Chondrocyte (in vitro differentiated cells): ENCODE measurements around the gene NRXN3. TPM values are rescaled to one million over a fixed set of nuclear protein-coding genes. Genes with fewer than 3 reads are reported as not detected.

ENCODE experiments used
- DNase-seq: peaks from one replicate; pipeline ENCODE4 v3.0.0; 2021; ENCODE audit warnings: mixed read lengths, low spot score
- H3K27ac Mint-ChIP-seq: one replicate; pipeline ENCODE4 v1.8.0; 2021; ENCODE audit warnings: mild to moderate bottlenecking, moderate library complexity, mixed read lengths; ENCODE audit not compliant: unreplicated experiment
- H3K27me3 Mint-ChIP-seq: 2 replicates; pipeline ENCODE4 v1.8.0; 2021; ENCODE audit warnings: low read depth, mixed read lengths
- H3K36me3 Mint-ChIP-seq: 2 replicates; pipeline ENCODE4 v1.8.0; 2021; ENCODE audit warnings: low read depth, mixed read lengths
- H3K4me1 Mint-ChIP-seq: 2 replicates; pipeline ENCODE4 v1.8.0; 2021; ENCODE audit warnings: low read depth, mild to moderate bottlenecking, mixed read lengths
- H3K4me3 Mint-ChIP-seq: one replicate; pipeline ENCODE4 v1.8.0; 2021; ENCODE audit warnings: mild to moderate bottlenecking, moderate library complexity, mixed read lengths; ENCODE audit not compliant: unreplicated experiment
- H3K9me3 Mint-ChIP-seq: 2 replicates; pipeline ENCODE4 v1.8.0; 2021; ENCODE audit warnings: low read depth, mixed read lengths
- total RNA-seq: library from RNA; stranded (reverse); gene quantifications from 3 replicates; pipeline ENCODE4 v1.2.1, GENCODE V29; 2021
- TF ChIP-seq, protein P1 (sequence below): fragments of 200-600 bp; sonication (generic); IDR thresholded peaks from 2 replicates; pipeline ENCODE4 v1.5.0; 2021; ENCODE audit warnings: antibody characterized with exemption, mild to moderate bottlenecking, moderate library complexity

Gene NRXN3
- total RNA-seq, 1 donor from 2014 or later: 7.9 TPM

DNA sequence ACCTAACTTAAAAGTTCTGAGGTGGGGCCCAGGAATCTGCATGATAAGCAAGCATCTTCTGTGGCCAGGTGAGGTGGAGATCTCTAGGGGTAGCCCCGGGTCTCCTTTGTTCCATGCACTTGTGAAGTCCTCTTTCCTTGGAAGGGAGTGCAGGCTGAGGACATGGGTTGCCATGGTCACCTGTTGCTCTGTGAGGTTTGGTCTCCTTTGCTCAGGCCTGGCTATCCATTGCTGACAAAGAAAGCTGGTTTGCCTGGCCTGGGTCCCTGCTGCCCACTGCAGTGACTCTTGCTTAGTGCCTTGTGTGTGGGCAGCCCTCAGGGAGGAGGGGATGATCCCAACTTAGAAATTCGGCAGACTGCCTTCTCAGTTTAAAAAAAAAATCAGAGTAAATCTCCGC is 11.1 kb downstream of the NRXN3 start:
- no peaks in the 10 kb centered on the region for H3K4me1 Mint-ChIP-seq
- H3K36me3 Mint-ChIP-seq: no peaks in the 10 kb centered on the region
- H3K4me3 Mint-ChIP-seq: no peak overlapping the region
- no peaks in the 10 kb centered on the region for H3K27me3 Mint-ChIP-seq
- no peak overlapping the region for H3K27ac Mint-ChIP-seq
- no peak for DNase-seq
- no peaks in the 10 kb centered on the region for H3K9me3 Mint-ChIP-seq
- TF ChIP-seq, protein P1, sequence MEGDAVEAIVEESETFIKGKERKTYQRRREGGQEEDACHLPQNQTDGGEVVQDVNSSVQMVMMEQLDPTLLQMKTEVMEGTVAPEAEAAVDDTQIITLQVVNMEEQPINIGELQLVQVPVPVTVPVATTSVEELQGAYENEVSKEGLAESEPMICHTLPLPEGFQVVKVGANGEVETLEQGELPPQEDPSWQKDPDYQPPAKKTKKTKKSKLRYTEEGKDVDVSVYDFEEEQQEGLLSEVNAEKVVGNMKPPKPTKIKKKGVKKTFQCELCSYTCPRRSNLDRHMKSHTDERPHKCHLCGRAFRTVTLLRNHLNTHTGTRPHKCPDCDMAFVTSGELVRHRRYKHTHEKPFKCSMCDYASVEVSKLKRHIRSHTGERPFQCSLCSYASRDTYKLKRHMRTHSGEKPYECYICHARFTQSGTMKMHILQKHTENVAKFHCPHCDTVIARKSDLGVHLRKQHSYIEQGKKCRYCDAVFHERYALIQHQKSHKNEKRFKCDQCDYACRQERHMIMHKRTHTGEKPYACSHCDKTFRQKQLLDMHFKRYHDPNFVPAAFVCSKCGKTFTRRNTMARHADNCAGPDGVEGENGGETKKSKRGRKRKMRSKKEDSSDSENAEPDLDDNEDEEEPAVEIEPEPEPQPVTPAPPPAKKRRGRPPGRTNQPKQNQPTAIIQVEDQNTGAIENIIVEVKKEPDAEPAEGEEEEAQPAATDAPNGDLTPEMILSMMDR: no peak

DNA sequence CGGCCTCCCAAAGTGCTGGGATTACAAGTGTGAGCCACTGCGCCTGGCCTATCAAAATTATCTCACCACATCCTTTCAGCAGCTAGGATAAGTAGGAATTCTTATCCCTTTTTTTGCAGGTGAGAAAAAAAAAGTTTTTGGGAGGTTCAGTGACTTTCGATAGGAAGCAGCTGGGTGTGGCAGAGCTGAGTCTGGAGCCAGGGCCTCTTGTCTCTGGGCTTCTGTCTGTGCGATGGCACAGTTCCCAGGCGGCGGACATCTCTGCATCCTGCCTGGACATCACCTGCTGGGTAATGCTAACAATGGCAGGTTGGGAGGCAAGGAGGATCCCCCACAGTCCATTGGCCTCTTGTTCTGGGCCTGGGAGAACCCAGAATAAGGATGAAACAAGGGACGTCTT is 12.5 kb downstream of the NRXN3 start:
- Mint-ChIP-seq H3K36me3 (no peaks in the 10 kb centered on the region), H3K27me3 (no peaks in the 10 kb centered on the region)

DNA sequence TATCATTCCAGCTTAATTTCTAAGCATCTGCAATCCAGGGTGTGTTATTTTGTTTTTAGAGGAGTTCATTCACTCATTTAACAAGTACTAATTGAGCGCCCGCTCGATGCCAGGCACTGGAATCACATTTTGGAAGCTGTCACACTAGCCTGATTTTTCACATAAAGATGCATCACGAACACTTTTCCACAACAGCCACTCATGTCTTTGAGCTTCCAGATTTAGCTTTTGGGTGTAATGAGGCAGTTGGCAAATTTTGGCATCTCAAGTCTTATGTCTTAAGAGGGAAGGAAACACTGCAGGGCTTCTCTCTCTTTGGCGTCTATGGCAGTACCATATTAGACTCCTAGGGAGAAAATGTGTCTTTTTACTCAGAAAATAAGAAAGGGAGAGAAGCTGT is 14.0 kb downstream of the NRXN3 start:
- no peak for DNase-seq
- no peak overlapping the region for H3K27ac Mint-ChIP-seq
- TF ChIP-seq, protein P1: no peak
- no peaks in the 10 kb centered on the region for H3K9me3 Mint-ChIP-seq
- no peaks in the 10 kb centered on the region for H3K4me1 Mint-ChIP-seq
- H3K4me3 Mint-ChIP-seq: no peak overlapping the region
- H3K27me3 Mint-ChIP-seq: no peaks in the 10 kb centered on the region
- H3K36me3 Mint-ChIP-seq: no peaks in the 10 kb centered on the region

More for the DNA sequence above, 12.5 kb downstream of the NRXN3 start:
- H3K9me3 Mint-ChIP-seq: no peaks in the 10 kb centered on the region
- TF ChIP-seq, protein P1: no peak
- no peak overlapping the region for H3K4me3 Mint-ChIP-seq
- no peak overlapping the region for H3K27ac Mint-ChIP-seq
- no peaks in the 10 kb centered on the region for H3K4me1 Mint-ChIP-seq
- no peak for DNase-seq

DNA sequence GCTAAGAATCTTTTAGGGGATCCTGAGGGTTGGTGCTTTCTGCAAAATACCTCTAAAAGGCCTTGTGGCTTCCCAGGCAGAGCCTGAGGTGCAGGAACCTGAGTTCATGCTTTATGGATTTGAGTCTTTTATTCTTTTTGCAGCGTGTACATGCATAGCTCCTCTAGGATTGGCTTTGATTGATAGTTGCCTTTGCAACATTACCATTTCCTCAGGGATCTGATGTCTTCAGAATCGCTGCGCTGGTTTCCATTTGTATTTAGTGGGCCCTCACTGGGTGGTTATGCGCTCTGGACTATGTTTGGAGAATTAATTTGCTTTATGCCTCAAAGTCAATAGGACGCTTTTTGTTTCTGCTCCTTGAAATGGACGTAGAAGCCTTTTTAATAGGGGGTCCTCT is 16.1 kb downstream of the NRXN3 start:
- no peak for DNase-seq
- TF ChIP-seq, protein P1: no peak
- no peak overlapping the region for H3K4me3 Mint-ChIP-seq
- H3K36me3 Mint-ChIP-seq: no peaks in the 10 kb centered on the region
- peaks cover 4% of the 10 kb centered on the region for H3K9me3 Mint-ChIP-seq
- H3K4me1 Mint-ChIP-seq: no peaks in the 10 kb centered on the region
- H3K27me3 Mint-ChIP-seq: no peaks in the 10 kb centered on the region
- H3K27ac Mint-ChIP-seq: no peak overlapping the region

DNA sequence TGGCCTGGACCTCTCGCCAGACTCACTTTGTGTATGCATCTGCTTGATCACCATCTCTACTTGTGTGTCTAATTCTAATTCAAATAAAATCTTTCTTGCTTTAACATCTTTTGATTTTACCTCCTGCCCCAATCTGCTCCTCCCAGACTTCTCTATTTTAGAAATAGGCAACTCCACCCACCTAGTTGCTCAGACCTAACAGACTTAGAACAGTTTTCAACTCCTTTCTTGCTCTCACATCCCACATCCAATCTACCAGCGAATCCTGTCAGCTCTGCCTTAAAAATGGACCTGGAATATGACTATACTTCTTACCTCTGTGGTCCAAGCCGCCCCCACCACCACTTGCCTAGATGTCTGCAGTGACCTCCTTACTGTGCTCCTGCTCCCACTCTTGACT is 18.7 kb downstream of the NRXN3 start:
- no peak for DNase-seq
- no peaks in the 10 kb centered on the region for H3K4me1 Mint-ChIP-seq
- TF ChIP-seq, protein P1: no peak
- H3K36me3 Mint-ChIP-seq: no peaks in the 10 kb centered on the region
- H3K9me3 Mint-ChIP-seq: peaks cover 4% of the 10 kb centered on the region
- H3K27ac Mint-ChIP-seq: no peak overlapping the region
- H3K27me3 Mint-ChIP-seq: no peaks in the 10 kb centered on the region
- no peak overlapping the region for H3K4me3 Mint-ChIP-seq
